Lung (tissue), 12 donors: Measurements from ENCODE around the gene LMX1B. TPM values are rescaled to one million over a fixed set of nuclear protein-coding genes. Genes with fewer than 3 reads are reported as not detected.

Experiments used
- ATAC-seq: fragments of 200-7000 bp; cut with Tn5 transposase; one replicate; pipeline ENCODE4 v1.9.1; 2020; ENCODE audit warnings: moderate number of reproducible peaks; ENCODE audit not compliant: insufficient read depth, low FRiP score
- DNase-seq, 3 donors: peaks; one replicate each; pipeline ENCODE4 v3.0.0-alpha.2; 2013 to 2017
- H3K27ac ChIP-seq, 2 donors: one replicate each; pipeline ENCODE4 v1.5.1; 2013; ENCODE audit warnings: mild to moderate bottlenecking in 2 of 2, moderate library complexity in 2 of 2, control low read depth in 1 of 2, inconsistent platforms in 1 of 2, low read depth in 1 of 2, low read length in 1 of 2
- H3K27me3 ChIP-seq, 3 donors: one replicate each; pipeline ENCODE4 v1.5.1; 2013; ENCODE audit warnings: low read length in 2 of 3; ENCODE audit not compliant: control insufficient read depth in 3 of 3, insufficient read depth in 3 of 3
- H3K36me3 ChIP-seq, 4 donors: one replicate each; pipeline ENCODE4 v1.5.1; 2013; ENCODE audit warnings: low read length in 4 of 4, mild to moderate bottlenecking in 1 of 4, moderate library complexity in 1 of 4; ENCODE audit not compliant: control insufficient read depth in 4 of 4, insufficient read depth in 4 of 4
- H3K4me1 ChIP-seq, 5 donors: one replicate each; pipeline ENCODE4 v1.5.1; 2013; ENCODE audit warnings: low read length in 5 of 5, mild to moderate bottlenecking in 2 of 5, moderate library complexity in 1 of 5; ENCODE audit not compliant: control insufficient read depth in 5 of 5, insufficient read depth in 5 of 5
- H3K4me3 ChIP-seq: one replicate; pipeline ENCODE4 v1.5.1; 2013; ENCODE audit warnings: mild to moderate bottlenecking, control low read depth, moderate library complexity
- H3K9ac ChIP-seq, 2 donors: one replicate each; pipeline ENCODE4 v1.5.1; 2013; ENCODE audit warnings: low read length in 2 of 2, control low read depth in 1 of 2; ENCODE audit not compliant: insufficient read depth in 1 of 2
- H3K9me3 ChIP-seq, 4 donors: one replicate each; pipeline ENCODE4 v1.5.1; 2013; ENCODE audit warnings: low read length in 3 of 4, mild to moderate bottlenecking in 1 of 4, moderate library complexity in 1 of 4; ENCODE audit not compliant: control insufficient read depth in 4 of 4, insufficient read depth in 3 of 4
- CTCF ChIP-seq: IDR thresholded peaks from 2 replicates; pipeline ENCODE4 v1.5.1; 2012; ENCODE audit warnings: mild to moderate bottlenecking; ENCODE audit errors: control extremely low read depth, extremely low read depth
- WGBS, 2 donors: extraction: QIAGEN DNeasy Blood & Tissue Kit; methylation state at CpG; one replicate each; pipeline ENCODE4 v1.1.7; 2013; 5-methylcytosine and 5-hydroxymethylcytosine counted together
- polyA plus RNA-seq, 2 donors: library from polyadenylated mRNA; stranded (reverse); fragments of 200-250 nt; gene quantifications; one replicate each; pipeline ENCODE4 v1.2.1, GENCODE V29; 2013
- total RNA-seq, 2 donors: library from RNA; depleted of rRNA in 1 of 2; stranded (reverse); fragments of >200 nt in 1 of 2; gene quantifications; one replicate each; pipeline ENCODE4 v1.2.1, GENCODE V29; 2014 to 2021
- donor health status: control.
- donor health status: control.
- donor health status: Bipolar disorder and iron deficiency.
- donor health status: healthy.
- donor health status: DM: yes; HTN: yes; CAD: no.

LMX1B gene
- total and polyA plus RNA-seq, 4 donors, result under 0.01 to 0.77 (median 0.10) TPM

DNA sequence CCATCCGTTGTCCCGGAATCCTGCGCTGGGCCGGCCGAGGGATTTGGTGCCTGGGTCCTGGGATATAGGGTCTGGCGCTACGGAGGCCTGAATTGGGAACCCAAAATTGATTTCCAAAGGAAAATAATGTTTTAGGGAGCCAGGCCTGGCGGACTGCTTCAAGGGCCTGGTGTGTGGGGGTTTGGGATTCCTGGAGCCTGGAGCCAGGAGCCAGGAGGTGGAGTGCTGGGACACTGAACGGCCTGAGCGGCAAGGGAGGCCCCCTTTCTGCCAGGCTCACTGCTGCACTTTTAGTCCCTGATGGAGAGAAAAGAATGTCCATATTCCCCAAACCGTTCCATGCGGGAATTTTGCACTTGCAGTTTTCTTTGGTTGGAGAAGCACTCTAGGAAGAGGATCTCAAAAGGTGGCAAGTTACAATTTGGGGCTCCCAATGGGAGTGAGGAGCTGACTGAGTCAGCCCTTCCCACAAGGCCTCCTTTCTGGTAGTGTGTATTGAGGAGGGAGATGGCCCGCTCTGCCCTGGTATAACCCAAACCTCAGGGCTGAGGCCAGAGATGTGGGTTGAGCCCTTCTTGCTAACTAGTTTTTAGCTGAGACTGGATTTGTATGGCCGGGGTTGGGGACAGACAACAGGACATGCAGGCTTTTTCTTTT is 2.2 kb downstream of the LMX1B start:
- Histone ChIP-seq H3K4me1 (peaks cover 0 to 28% (median 7%) of the 10 kb centered on the region in 5 donors), H3K27me3 (peaks cover 23 to 78% (median 75%) of the 10 kb centered on the region in 3 donors)

DNA sequence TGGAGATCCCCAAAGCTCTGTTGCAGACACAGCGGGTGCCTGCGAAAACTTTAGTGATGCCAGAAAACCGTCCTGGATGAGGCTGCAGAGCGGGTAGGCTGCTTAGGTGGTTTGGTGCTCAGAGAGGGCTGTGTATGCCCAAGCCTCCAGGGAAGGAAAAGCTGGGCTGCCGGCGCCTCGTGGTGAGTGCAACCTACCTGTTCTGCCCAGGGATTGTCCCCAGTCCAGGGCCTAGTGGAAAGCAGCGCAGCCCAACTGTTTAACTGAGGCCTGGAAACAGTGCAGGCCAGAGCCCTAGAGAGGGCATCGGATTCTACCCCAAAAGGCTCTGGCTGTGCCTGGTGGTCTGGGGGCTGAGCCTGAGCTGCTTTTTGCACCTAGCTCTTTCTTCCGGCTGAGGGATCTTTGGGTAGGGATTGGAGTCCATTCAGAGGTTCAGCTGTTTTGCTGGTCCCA is 2.8 kb downstream of the LMX1B start:
- H3K4me1 ChIP-seq, result peaks cover 0 to 28% (median 7%) of the 10 kb centered on the region in 5 donors
- TF ChIP-seq CTCF, result no peak
- peaks cover 23 to 78% (median 76%) of the 10 kb centered on the region in 3 donors for H3K27me3 ChIP-seq
- ATAC-seq (no peak), DNase-seq (no peak)
- H3K27ac ChIP-seq, result no peak overlapping the region
- no peak overlapping the region for H3K4me3 ChIP-seq
- 73 to 79% methylated on average over 10 of the region's 10 CpGs for WGBS, 2 donors
- no peak overlapping the region for H3K9ac ChIP-seq
- peaks cover 0 to 8% (median 0%) of the 10 kb centered on the region in 4 donors for H3K9me3 ChIP-seq
- no peaks in the 10 kb centered on the region for H3K36me3 ChIP-seq

More for the DNA sequence above, 2.2 kb downstream of the LMX1B start:
- ATAC-seq (no peak), DNase-seq (no peak)
- H3K27ac ChIP-seq, result no peak overlapping the region
- no peaks in the 10 kb centered on the region for H3K36me3 ChIP-seq
- no peak overlapping the region for H3K4me3 ChIP-seq
- 29 to 41% methylated on average over 14 of the region's 14 CpGs for WGBS, 2 donors
- H3K9me3 ChIP-seq, result peaks cover 0 to 8% (median 0%) of the 10 kb centered on the region in 4 donors
- no peak overlapping the region for H3K9ac ChIP-seq
- no peak for TF ChIP-seq CTCF

- 19 to 37% methylated on average over 18 of the region's 18 CpGs for WGBS, 2 donors
- ATAC-seq (no peak), DNase-seq (no peak)
- peaks cover 26 to 80% (median 77%) of the 10 kb centered on the region in 3 donors for H3K27me3 ChIP-seq
- H3K4me3 ChIP-seq, result no peak overlapping the region
- H3K9ac ChIP-seq, result no peak overlapping the region
- H3K36me3 ChIP-seq, result no peaks in the 10 kb centered on the region
- no peak overlapping the region for H3K27ac ChIP-seq
- TF ChIP-seq CTCF, result no peak
- H3K9me3 ChIP-seq, result peaks cover 0 to 8% (median 0%) of the 10 kb centered on the region in 4 donors
- peaks cover 0 to 24% (median 7%) of the 10 kb centered on the region in 5 donors for H3K4me1 ChIP-seq
Observed at GRCh38 chr9:126617003-126617822, 3.5 kb downstream of the LMX1B start.
